WTC11 (cell line): Measurements from ENCODE around the gene CSHL1. TPM values are rescaled to one million over a fixed set of nuclear protein-coding genes. Genes with fewer than 3 reads are reported as not detected.

ENCODE experiments used
- ATAC-seq: fragments of 200-7000 bp; cut with Tn5 transposase; 2 replicates; pipeline ENCODE4 v1.10.0; 2021; ENCODE audit warnings: mild to moderate bottlenecking, moderate library complexity
- CTCF ChIA-PET: fragments of 300-600 bp; sonication (Branson Sonifier 250); formaldehyde crosslinking; loops from one replicate; lab custom pipeline; 2021; ENCODE audit warnings: antibody characterized with exemption; lab: Charles Lee
- POLR2A ChIA-PET: fragments of 350-600 bp; sonication (Branson Sonifier 250); formaldehyde crosslinking; loops from one replicate; lab custom pipeline; 2021; ENCODE audit warnings: antibody characterized with exemption; lab: Charles Lee
- DNase-seq: peaks from one replicate; pipeline ENCODE4 v3.0.0; 2021; ENCODE audit warnings: low spot score
- H3K27ac Mint-ChIP-seq: 2 replicates; pipeline ENCODE4 v1.8.0; 2021; ENCODE audit warnings: mixed read lengths
- H3K27me3 Mint-ChIP-seq: 2 replicates; pipeline ENCODE4 v1.8.0; 2021; ENCODE audit warnings: low read depth, mild to moderate bottlenecking, moderate library complexity, mixed read lengths
- H3K36me3 Mint-ChIP-seq: 2 replicates; pipeline ENCODE4 v1.8.0; 2021; ENCODE audit warnings: mixed read lengths
- H3K4me1 Mint-ChIP-seq: 2 replicates; pipeline ENCODE4 v1.8.0; 2022; ENCODE audit warnings: mixed read lengths
- H3K4me3 Mint-ChIP-seq: 2 replicates; pipeline ENCODE4 v1.8.0; 2021; ENCODE audit warnings: mild to moderate bottlenecking, moderate library complexity, mixed read lengths
- H3K9me3 Mint-ChIP-seq: 2 replicates; pipeline ENCODE4 v1.8.0; 2021; ENCODE audit warnings: mixed read lengths
- GABPB1 ChIP-seq: sonication (generic); formaldehyde crosslinking; IDR thresholded peaks from 2 replicates; pipeline ENCODE4 v1.8.1; 2023; ENCODE audit warnings: mild to moderate bottlenecking, missing genetic modification reagents
- HMGA2 ChIP-seq: fragments of 250-450 bp; sonication (Bioruptor Pico); IDR thresholded peaks from 2 replicates; pipeline ENCODE4 v1.4.0; 2021; ENCODE audit warnings: mild to moderate bottlenecking, moderate library complexity
- ZNF263 ChIP-seq: sonication (generic); formaldehyde crosslinking; IDR thresholded peaks from 2 replicates; pipeline ENCODE4 v1.8.1; 2022; ENCODE audit warnings: low read depth, mild to moderate bottlenecking, moderate library complexity, missing genetic modification reagents
- total RNA-seq: library from RNA; stranded (reverse); gene quantifications from 3 replicates; pipeline ENCODE4 v1.2.3, GENCODE V29; 2021
- TF ChIP-seq, protein P1 (sequence below): fragments of 250-450 bp; sonication (Bioruptor Pico); IDR thresholded peaks from 2 replicates; pipeline ENCODE4 v1.9.0; 2021; ENCODE audit warnings: mild to moderate bottlenecking
- TF ChIP-seq, protein P2 (sequence below): sonication (generic); formaldehyde crosslinking; IDR thresholded peaks from 2 replicates; pipeline ENCODE4 v1.8.0; 2022; ENCODE audit warnings: mild to moderate bottlenecking, missing genetic modification reagents
- TF ChIP-seq, protein P3 (sequence below): sonication (generic); formaldehyde crosslinking; IDR thresholded peaks from 2 replicates; pipeline ENCODE4 v1.8.0; 2023; ENCODE audit warnings: mild to moderate bottlenecking, missing genetic modification reagents
- TF ChIP-seq, protein P4 (sequence below): sonication (generic); formaldehyde crosslinking; IDR thresholded peaks from 2 replicates; pipeline ENCODE4 v1.8.1; 2022; ENCODE audit warnings: low read depth, missing genetic modification reagents, borderline replicate concordance
- TF ChIP-seq, protein P5 (sequence below): sonication (generic); formaldehyde crosslinking; IDR thresholded peaks from 2 replicates; pipeline ENCODE4 v1.8.1; 2023; ENCODE audit warnings: mild to moderate bottlenecking, missing genetic modification reagents, borderline replicate concordance

CSHL1 gene
- total RNA-seq, 1 experiment from 2014 or later, result not detected

DNA sequence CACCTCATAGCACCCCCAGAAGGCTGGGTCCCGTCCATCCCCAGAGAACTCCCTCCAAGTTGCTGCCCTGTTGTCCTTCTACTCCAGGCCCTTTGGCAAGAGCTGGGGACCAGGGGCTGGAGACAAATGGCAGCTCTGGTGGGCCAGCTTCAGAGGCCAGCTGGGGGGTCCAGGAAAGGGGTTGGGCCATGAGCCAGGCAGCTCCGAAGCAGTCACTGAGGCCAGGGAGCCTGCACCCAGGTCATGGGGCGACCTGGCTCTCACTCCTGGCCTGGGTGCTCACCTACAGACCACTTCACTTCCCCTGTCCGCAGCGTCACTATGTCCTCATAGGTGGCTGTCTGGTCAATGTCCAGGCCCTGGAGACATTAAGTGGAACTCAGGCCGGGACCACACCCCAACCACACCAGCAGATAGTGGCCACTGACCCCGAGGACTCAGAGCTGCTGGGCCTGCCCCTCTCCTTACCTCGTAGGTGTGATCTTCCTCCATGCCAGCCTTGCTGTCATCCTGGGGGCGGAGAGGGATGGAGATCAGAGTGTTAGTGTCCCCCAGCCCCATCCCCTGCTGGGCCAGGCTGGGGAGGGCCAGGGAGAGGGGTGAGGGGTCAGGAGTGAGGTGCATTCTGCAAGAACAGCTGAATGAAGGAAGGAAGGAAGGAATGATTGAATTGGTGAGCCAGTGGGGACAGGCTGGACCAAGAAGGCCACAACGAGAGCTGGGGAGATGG lies 18.1 kb upstream of the CSHL1 start (continued):
- TF ChIP-seq, protein P1, sequence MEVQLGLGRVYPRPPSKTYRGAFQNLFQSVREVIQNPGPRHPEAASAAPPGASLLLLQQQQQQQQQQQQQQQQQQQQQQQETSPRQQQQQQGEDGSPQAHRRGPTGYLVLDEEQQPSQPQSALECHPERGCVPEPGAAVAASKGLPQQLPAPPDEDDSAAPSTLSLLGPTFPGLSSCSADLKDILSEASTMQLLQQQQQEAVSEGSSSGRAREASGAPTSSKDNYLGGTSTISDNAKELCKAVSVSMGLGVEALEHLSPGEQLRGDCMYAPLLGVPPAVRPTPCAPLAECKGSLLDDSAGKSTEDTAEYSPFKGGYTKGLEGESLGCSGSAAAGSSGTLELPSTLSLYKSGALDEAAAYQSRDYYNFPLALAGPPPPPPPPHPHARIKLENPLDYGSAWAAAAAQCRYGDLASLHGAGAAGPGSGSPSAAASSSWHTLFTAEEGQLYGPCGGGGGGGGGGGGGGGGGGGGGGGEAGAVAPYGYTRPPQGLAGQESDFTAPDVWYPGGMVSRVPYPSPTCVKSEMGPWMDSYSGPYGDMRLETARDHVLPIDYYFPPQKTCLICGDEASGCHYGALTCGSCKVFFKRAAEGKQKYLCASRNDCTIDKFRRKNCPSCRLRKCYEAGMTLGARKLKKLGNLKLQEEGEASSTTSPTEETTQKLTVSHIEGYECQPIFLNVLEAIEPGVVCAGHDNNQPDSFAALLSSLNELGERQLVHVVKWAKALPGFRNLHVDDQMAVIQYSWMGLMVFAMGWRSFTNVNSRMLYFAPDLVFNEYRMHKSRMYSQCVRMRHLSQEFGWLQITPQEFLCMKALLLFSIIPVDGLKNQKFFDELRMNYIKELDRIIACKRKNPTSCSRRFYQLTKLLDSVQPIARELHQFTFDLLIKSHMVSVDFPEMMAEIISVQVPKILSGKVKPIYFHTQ (CRISPR knock-in tag), result no peak
- TF ChIP-seq, protein P2, sequence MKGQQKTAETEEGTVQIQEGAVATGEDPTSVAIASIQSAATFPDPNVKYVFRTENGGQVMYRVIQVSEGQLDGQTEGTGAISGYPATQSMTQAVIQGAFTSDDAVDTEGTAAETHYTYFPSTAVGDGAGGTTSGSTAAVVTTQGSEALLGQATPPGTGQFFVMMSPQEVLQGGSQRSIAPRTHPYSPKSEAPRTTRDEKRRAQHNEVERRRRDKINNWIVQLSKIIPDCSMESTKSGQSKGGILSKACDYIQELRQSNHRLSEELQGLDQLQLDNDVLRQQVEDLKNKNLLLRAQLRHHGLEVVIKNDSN (CRISPR knock-in tag), result no peak

DNA sequence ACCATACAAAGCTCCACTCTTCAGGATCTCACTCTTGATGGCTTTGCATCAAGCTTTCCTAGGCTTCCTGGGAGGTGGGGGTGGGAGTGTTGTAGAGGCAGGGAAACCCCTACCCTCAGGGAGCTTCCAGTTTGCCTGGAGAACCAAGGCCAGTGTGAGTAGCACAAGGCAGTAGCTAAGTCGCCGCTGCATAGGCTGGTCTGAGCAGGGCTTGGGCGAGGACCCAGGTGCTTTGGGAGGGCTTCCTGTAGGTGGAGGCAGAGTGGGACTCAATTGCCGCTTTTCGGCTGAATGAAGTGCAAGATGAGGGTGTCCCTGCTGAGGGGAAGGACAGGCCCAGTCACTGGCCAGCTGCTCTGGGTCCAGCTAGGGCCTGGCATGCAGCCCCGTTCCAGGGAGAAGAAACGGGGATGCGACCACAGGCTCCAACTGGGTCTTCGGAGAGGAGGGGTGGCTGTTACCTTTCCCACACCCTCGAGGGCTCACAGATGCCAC lies 17.2 kb upstream of the CSHL1 start:
- H3K27me3 Mint-ChIP-seq, result no peaks in the 10 kb centered on the region
- no peak overlapping the region for H3K4me3 Mint-ChIP-seq
- ChIA-PET CTCF (interaction anchor here (0.7 to 6.3 kb wide), 10 partner anchors 9 to 205 kb away, joined by 3 to 87 read pairs (median 4); partner anchors contain the start of genes CSHL1, GH1 and GH2), POLR2A (interaction anchor here (0.6 to 0.7 kb wide), 2 partner anchors 18 to 335 kb away, joined by 3 read pairs; partner anchors contain the start of gene TEX2)
- peaks cover 18% of the 10 kb centered on the region for H3K4me1 Mint-ChIP-seq
- H3K27ac Mint-ChIP-seq, result no peak overlapping the region
- TF ChIP-seq, protein P3, sequence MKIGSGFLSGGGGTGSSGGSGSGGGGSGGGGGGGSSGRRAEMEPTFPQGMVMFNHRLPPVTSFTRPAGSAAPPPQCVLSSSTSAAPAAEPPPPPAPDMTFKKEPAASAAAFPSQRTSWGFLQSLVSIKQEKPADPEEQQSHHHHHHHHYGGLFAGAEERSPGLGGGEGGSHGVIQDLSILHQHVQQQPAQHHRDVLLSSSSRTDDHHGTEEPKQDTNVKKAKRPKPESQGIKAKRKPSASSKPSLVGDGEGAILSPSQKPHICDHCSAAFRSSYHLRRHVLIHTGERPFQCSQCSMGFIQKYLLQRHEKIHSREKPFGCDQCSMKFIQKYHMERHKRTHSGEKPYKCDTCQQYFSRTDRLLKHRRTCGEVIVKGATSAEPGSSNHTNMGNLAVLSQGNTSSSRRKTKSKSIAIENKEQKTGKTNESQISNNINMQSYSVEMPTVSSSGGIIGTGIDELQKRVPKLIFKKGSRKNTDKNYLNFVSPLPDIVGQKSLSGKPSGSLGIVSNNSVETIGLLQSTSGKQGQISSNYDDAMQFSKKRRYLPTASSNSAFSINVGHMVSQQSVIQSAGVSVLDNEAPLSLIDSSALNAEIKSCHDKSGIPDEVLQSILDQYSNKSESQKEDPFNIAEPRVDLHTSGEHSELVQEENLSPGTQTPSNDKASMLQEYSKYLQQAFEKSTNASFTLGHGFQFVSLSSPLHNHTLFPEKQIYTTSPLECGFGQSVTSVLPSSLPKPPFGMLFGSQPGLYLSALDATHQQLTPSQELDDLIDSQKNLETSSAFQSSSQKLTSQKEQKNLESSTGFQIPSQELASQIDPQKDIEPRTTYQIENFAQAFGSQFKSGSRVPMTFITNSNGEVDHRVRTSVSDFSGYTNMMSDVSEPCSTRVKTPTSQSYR (CRISPR knock-in tag), result no peak
- no peak for TF ChIP-seq HMGA2 (CRISPR knock-in tag)
- TF ChIP-seq, protein P4, sequence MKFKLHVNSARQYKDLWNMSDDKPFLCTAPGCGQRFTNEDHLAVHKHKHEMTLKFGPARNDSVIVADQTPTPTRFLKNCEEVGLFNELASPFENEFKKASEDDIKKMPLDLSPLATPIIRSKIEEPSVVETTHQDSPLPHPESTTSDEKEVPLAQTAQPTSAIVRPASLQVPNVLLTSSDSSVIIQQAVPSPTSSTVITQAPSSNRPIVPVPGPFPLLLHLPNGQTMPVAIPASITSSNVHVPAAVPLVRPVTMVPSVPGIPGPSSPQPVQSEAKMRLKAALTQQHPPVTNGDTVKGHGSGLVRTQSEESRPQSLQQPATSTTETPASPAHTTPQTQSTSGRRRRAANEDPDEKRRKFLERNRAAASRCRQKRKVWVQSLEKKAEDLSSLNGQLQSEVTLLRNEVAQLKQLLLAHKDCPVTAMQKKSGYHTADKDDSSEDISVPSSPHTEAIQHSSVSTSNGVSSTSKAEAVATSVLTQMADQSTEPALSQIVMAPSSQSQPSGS (CRISPR knock-in tag), result no peak
- TF ChIP-seq, protein P5, sequence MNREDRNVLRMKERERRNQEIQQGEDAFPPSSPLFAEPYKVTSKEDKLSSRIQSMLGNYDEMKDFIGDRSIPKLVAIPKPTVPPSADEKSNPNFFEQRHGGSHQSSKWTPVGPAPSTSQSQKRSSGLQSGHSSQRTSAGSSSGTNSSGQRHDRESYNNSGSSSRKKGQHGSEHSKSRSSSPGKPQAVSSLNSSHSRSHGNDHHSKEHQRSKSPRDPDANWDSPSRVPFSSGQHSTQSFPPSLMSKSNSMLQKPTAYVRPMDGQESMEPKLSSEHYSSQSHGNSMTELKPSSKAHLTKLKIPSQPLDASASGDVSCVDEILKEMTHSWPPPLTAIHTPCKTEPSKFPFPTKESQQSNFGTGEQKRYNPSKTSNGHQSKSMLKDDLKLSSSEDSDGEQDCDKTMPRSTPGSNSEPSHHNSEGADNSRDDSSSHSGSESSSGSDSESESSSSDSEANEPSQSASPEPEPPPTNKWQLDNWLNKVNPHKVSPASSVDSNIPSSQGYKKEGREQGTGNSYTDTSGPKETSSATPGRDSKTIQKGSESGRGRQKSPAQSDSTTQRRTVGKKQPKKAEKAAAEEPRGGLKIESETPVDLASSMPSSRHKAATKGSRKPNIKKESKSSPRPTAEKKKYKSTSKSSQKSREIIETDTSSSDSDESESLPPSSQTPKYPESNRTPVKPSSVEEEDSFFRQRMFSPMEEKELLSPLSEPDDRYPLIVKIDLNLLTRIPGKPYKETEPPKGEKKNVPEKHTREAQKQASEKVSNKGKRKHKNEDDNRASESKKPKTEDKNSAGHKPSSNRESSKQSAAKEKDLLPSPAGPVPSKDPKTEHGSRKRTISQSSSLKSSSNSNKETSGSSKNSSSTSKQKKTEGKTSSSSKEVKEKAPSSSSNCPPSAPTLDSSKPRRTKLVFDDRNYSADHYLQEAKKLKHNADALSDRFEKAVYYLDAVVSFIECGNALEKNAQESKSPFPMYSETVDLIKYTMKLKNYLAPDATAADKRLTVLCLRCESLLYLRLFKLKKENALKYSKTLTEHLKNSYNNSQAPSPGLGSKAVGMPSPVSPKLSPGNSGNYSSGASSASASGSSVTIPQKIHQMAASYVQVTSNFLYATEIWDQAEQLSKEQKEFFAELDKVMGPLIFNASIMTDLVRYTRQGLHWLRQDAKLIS (CRISPR knock-in tag), result no peak
- no peaks in the 10 kb centered on the region for H3K9me3 Mint-ChIP-seq
- no peaks in the 10 kb centered on the region for H3K36me3 Mint-ChIP-seq
- DNase-seq (no peak), ATAC-seq (no peak)

DNA sequence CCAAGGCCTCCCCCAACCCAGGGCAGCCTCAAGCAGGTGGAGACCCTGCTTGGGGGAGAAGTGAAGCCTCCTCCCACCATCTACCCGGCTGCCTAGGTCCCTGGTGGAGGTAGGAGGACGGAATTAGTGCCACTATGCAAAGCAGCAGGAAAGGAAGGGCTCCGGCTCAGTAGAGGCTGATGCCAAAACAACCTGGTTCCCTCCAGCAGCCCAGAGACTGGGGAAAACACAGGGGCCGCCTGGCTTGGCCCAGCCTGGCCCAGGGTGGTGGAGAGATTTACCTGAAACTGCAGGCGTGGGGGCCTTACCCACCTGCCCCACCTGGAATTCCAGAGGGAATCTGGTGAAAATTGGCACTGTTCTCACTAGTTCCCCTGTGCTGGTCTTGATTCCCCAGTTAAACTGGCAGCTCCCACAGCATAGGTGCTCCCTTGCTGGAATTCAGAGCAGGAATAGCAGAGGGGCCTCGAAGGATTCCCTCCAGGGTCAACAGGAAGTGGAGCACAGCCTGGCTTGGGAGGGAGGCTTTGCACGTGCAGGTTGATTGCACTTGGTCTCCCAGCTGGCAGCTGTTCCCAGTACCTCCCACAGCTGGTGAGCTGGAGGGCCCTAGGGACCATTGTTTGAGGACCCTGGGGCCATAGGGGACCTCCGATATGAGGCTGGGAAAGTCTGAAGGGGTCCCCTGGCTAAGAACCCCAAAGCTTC lies 16.6 kb upstream of the CSHL1 start:
- peaks cover 16% of the 10 kb centered on the region for H3K4me1 Mint-ChIP-seq
- TF ChIP-seq GABPB1 (CRISPR knock-in tag) (no peak), ZNF263 (peak; percentile 61; the same call in 1 of the 2 replicates)
- no peaks in the 10 kb centered on the region for H3K27me3 Mint-ChIP-seq
- H3K36me3 Mint-ChIP-seq, result no peaks in the 10 kb centered on the region
- ChIA-PET POLR2A (interaction anchor here (0.6 to 0.7 kb wide), 2 partner anchors 19 to 335 kb away, joined by 3 read pairs; partner anchors contain the start of gene TEX2), CTCF (interaction anchor here (0.7 to 6.3 kb wide), 10 partner anchors 9 to 206 kb away, joined by 3 to 87 read pairs (median 4); partner anchors contain the start of genes CSHL1, GH1 and GH2)
- H3K27ac Mint-ChIP-seq, result no peak overlapping the region
- no peaks in the 10 kb centered on the region for H3K9me3 Mint-ChIP-seq
- DNase-seq (no peak), ATAC-seq (no peak)
- no peak overlapping the region for H3K4me3 Mint-ChIP-seq
